GM19023 (cell line): Measurements from ENCODE around the gene PDE9A.

ENCODE experiments used
- ATAC-seq: cut with Tn5 transposase; IDR thresholded peaks from one replicate; pipeline ENCODE4 v1.9.1; 2021; ENCODE audit warnings: mild to moderate bottlenecking, moderate library complexity; ENCODE audit not compliant: unreplicated experiment

PDE9A gene

GRCh38 chr21:42767561-42767835 lies 114.1 kb downstream of the PDE9A start:
- no peak for ATAC-seq

GRCh38 chr21:42768324-42769121 lies 115.1 kb downstream of the PDE9A start:
- no peak for ATAC-seq

- ATAC-seq, result no peak
Measured at GRCh38 chr21:42769183-42769819, 115.9 kb downstream of the PDE9A start.

- ATAC-seq, result no peak
Measured at GRCh38 chr21:42769820-42770716, 116.6 kb downstream of the PDE9A start.

- ATAC-seq, result no peak
Measured at GRCh38 chr21:42770717-42771502, 117.5 kb downstream of the PDE9A start.

GRCh38 chr21:42771503-42771805 lies 118.0 kb downstream of the PDE9A start:
- no peak for ATAC-seq

GRCh38 chr21:42775123-42775522 lies 121.7 kb downstream of the PDE9A start:
- no peak for ATAC-seq

- no peak for ATAC-seq
Measured at GRCh38 chr21:42775891-42776290, 122.5 kb downstream of the PDE9A start.

GRCh38 chr21:42777064-42777756 lies 123.8 kb downstream of the PDE9A start:
- no peak for ATAC-seq

GRCh38 chr21:42777757-42778344 lies 124.4 kb downstream of the PDE9A start:
- no peak for ATAC-seq

GRCh38 chr21:42779431-42779861 lies 126.0 kb downstream of the PDE9A start:
- ATAC-seq, result no peak

GRCh38 chr21:42780617-42781016 lies 127.2 kb downstream of the PDE9A start:
- ATAC-seq, result no peak

- no peak for ATAC-seq
Measured at GRCh38 chr21:42781150-42781970, 127.9 kb downstream of the PDE9A start.

GRCh38 chr21:42781971-42782722 lies 128.7 kb downstream of the PDE9A start:
- no peak for ATAC-seq

- ATAC-seq, result no peak
Measured at GRCh38 chr21:42782723-42783242, 129.4 kb downstream of the PDE9A start.

- ATAC-seq, result no peak
Measured at GRCh38 chr21:42784276-42784675, 130.9 kb downstream of the PDE9A start.

- no peak for ATAC-seq
Measured at GRCh38 chr21:42784896-42785451, 131.6 kb downstream of the PDE9A start.
